ENCODE measurements around the gene UNC80.

DNA sequence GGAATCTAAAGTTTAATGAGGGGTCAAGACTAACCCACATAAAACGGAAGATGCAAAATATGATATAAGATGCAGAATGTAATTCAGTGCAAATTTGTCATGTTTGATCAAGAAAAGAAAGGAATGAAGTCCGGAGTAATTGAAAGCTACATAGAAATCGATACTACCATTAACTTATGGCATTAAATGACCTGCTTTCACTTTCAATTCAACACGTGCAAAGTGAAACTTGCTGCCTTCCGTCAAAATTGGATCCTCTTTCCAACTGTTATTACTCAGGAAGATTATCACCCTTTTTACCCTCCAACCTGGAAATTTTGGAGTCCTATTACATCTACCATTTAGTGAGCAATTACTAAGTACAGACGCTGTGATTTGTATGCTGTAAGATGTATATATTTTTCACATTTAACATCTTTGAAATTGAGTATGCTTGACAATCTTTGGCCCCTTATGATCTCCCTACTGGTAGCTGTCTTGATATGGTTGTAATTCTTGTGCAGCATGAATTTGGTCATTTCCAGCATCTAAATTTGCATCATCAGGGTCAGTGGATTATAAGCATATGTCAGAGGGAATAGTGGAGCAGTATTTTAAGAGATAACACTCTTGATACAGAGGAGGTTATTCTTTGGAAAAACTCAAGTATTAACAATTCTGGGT, 18.6 kb downstream of the UNC80 start:
- TF ChIP-seq POLR2A (IDR thresholded peaks at IDR 0.05) (no peak), CTCF (IDR thresholded peaks at IDR 0.05) (no peak)

Data from ovary (tissue), 3 donors.